HL-60 (cell line): Measurements from ENCODE around the gene CLCN5.

Source experiments
- DNase-seq, 2 experiments: peaks; one replicate each; pipeline ENCODE4 v3.0.0-alpha.2; 2010 to 2020; ENCODE audit warnings: low read depth in 1 of 2, low spot score in 1 of 2
- H3K27ac ChIP-seq: fragments of 250-450 bp; sonication (Bioruptor Pico); replicated peaks from 2 replicates; pipeline ENCODE4 v1.5.1; 2020; ENCODE audit warnings: mild to moderate bottlenecking, moderate library complexity
- H3K27me3 ChIP-seq: fragments of 250-450 bp; sonication (Bioruptor Pico); 2 replicates; pipeline ENCODE4 v1.5.1; 2021; ENCODE audit warnings: mild to moderate bottlenecking, moderate library complexity; ENCODE audit not compliant: insufficient read depth, poor library complexity, severe bottlenecking
- H3K4me3 ChIP-seq: replicated peaks from 2 replicates; pipeline ENCODE4 v1.5.1; 2011; ENCODE audit warnings: mild to moderate bottlenecking, control low read depth, low read length; ENCODE audit not compliant: insufficient read depth
- CTCF ChIP-seq: IDR thresholded peaks from one replicate; pipeline ENCODE4 v1.5.1; 2011; ENCODE audit warnings: low read length, control low read depth, inconsistent platforms; ENCODE audit not compliant: insufficient read depth
- GABPA ChIP-seq: IDR thresholded peaks from 2 replicates; pipeline ENCODE4 v1.6.1; 2012; ENCODE audit warnings: low read depth
- POLR2AphosphoS5 ChIP-seq: IDR thresholded peaks from 2 replicates; pipeline ENCODE4 v1.6.1; 2012; ENCODE audit warnings: low read depth
- SPI1 ChIP-seq: IDR thresholded peaks from 2 replicates; pipeline ENCODE4 v1.6.1; 2012; ENCODE audit warnings: low read depth, mild to moderate bottlenecking, borderline replicate concordance
- TF ChIP-seq, protein P1 (sequence below): IDR thresholded peaks from 2 replicates; pipeline ENCODE4 v1.6.1; 2012; ENCODE audit warnings: low read depth; ENCODE audit not compliant: insufficient replicate concordance

CLCN5 gene

GRCh38 chrX:49884290-49884862 lies 38.0 kb upstream of the CLCN5 start:
- Histone ChIP-seq H3K27ac (no peak overlapping the region), H3K27me3 (no peaks in the 10 kb centered on the region), H3K4me3 (no peak overlapping the region)
- TF ChIP-seq, protein P1, sequence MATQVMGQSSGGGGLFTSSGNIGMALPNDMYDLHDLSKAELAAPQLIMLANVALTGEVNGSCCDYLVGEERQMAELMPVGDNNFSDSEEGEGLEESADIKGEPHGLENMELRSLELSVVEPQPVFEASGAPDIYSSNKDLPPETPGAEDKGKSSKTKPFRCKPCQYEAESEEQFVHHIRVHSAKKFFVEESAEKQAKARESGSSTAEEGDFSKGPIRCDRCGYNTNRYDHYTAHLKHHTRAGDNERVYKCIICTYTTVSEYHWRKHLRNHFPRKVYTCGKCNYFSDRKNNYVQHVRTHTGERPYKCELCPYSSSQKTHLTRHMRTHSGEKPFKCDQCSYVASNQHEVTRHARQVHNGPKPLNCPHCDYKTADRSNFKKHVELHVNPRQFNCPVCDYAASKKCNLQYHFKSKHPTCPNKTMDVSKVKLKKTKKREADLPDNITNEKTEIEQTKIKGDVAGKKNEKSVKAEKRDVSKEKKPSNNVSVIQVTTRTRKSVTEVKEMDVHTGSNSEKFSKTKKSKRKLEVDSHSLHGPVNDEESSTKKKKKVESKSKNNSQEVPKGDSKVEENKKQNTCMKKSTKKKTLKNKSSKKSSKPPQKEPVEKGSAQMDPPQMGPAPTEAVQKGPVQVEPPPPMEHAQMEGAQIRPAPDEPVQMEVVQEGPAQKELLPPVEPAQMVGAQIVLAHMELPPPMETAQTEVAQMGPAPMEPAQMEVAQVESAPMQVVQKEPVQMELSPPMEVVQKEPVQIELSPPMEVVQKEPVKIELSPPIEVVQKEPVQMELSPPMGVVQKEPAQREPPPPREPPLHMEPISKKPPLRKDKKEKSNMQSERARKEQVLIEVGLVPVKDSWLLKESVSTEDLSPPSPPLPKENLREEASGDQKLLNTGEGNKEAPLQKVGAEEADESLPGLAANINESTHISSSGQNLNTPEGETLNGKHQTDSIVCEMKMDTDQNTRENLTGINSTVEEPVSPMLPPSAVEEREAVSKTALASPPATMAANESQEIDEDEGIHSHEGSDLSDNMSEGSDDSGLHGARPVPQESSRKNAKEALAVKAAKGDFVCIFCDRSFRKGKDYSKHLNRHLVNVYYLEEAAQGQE, result no peak
- no peak for TF ChIP-seq GABPA
- no peak for TF ChIP-seq SPI1
- no peak for TF ChIP-seq POLR2AphosphoS5
- peak; percentile 65 for TF ChIP-seq CTCF
- peak; percentile 47 to 60 for DNase-seq

- Histone ChIP-seq H3K27ac (no peak overlapping the region), H3K4me3 (no peak overlapping the region), H3K27me3 (no peaks in the 10 kb centered on the region)
- no peak for TF ChIP-seq GABPA
- TF ChIP-seq CTCF, result no peak
- TF ChIP-seq POLR2AphosphoS5, result no peak
- TF ChIP-seq SPI1, result peak; percentile 34; the same call in 1 of the 2 replicates
- DNase-seq, result no peak
Measured at GRCh38 chrX:49892542-49892941, 29.9 kb upstream of the CLCN5 start.

- DNase-seq, result no peak
- Histone ChIP-seq H3K27ac (no peak overlapping the region), H3K27me3 (peaks cover under 1% of the 10 kb centered on the region), H3K4me3 (no peak overlapping the region)
- TF ChIP-seq GABPA, result no peak
- TF ChIP-seq, protein P1, result no peak
- no peak for TF ChIP-seq CTCF
- TF ChIP-seq POLR2AphosphoS5, result no peak
- TF ChIP-seq SPI1, result no peak
Measured at GRCh38 chrX:49896951-49897350, 25.4 kb upstream of the CLCN5 start.

DNA sequence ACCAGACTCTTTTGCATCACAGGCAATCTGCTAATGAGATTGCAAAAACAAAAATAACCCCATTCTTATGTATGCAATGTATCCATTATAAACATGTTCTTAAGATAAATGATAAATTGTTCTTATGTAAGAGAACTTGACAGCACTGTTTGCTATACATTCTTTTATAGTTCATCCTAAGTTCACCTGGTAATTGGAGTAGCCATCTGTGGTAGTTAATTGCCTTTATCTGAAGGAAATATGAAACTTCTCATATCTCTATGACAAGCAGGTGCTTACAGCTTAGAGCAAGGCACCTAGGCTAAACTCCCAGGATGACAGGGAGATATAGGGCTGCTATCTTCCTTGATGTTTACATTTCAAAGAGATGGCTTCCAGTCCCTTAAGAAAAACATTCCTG lies 21.3 kb upstream of the CLCN5 start:
- peaks cover 4% of the 10 kb centered on the region for H3K27me3 ChIP-seq
- H3K4me3 ChIP-seq, result no peak overlapping the region
- no peak for DNase-seq

More for the DNA sequence above, 21.3 kb upstream of the CLCN5 start:
- H3K27ac ChIP-seq, result no peak overlapping the region
- TF ChIP-seq, protein P1, result no peak
- TF ChIP-seq SPI1 (no peak), CTCF (no peak), POLR2AphosphoS5 (no peak), GABPA (no peak)
